ENCODE data around the gene ERN1.

GRCh38 chr17:64171041-64171440, 41.1 kb upstream of the ERN1 start:
- TF ChIP-seq CTCF (IDR thresholded peaks at IDR 0.05; ENCODE audit: low read length): no peak
- TF ChIP-seq EZH2 (optimal IDR thresholded peaks at IDR 0.05; ENCODE audit: low read depth, low read length): no peak
